AG04449 (cell line): ENCODE measurements around the gene BBOX1.
A peak's percentile ranks its signal among the peaks of the same experiment; 100 is the strongest.

Source experiments
- CTCF ChIA-PET: fragments of 350-600 bp; formaldehyde crosslinking; extraction: SDS; loops from one replicate; lab custom pipeline; 2021; ENCODE audit warnings: antibody characterized with exemption; lab: Yijun Ruan, JAX
- POLR2A ChIA-PET: fragments of 400-600, 350-600 bp; formaldehyde crosslinking; extraction: SDS; loops from one replicate; lab custom pipeline; 2020; ENCODE audit warnings: antibody characterized with exemption, inconsistent platforms; lab: Yijun Ruan, JAX
- DNase-seq: peaks from one replicate; pipeline ENCODE4 v3.0.0-alpha.2; 2010; ENCODE audit warnings: low read depth, low spot score
- H3K4me3 ChIP-seq: 2 replicates; pipeline ENCODE4 v1.5.1; 2011; ENCODE audit warnings: low read depth, mild to moderate bottlenecking, control low read depth, low read length
- TF ChIP-seq, protein P1 (sequence below): IDR thresholded peaks from one replicate; pipeline ENCODE4 v1.5.1; 2011; ENCODE audit warnings: mild to moderate bottlenecking, moderate library complexity, low read length, control low read depth, inconsistent platforms; ENCODE audit not compliant: insufficient read depth; ENCODE audit errors: missing control alignments

The BBOX1 gene

DNA sequence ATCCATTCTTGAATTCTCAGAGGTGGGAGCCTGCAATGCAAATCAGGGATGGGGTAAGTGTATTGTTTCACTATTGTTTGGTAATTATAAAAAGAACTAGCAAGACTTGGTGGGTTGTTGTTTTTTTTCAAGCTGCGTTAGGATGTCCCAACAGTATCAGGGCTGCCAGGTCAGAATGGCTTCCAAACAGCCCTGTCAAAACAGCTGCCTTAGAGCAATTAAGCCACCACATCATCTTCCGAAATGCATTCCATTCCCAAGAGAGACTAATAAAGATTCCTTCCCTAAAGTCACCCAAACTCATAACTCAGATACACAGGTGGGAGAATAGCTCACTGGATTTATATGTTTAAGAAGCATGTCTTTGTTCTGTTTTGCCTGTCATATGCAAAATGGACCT, 23.5 kb downstream of the BBOX1 start:
- CTCF ChIA-PET, result interaction anchor here (1.2 to 1.5 kb wide), 2 partner anchors 12 to 61 kb away, joined by 3 to 4 read pairs; no protein-coding TSS in a partner anchor
- TF ChIP-seq, protein P1, sequence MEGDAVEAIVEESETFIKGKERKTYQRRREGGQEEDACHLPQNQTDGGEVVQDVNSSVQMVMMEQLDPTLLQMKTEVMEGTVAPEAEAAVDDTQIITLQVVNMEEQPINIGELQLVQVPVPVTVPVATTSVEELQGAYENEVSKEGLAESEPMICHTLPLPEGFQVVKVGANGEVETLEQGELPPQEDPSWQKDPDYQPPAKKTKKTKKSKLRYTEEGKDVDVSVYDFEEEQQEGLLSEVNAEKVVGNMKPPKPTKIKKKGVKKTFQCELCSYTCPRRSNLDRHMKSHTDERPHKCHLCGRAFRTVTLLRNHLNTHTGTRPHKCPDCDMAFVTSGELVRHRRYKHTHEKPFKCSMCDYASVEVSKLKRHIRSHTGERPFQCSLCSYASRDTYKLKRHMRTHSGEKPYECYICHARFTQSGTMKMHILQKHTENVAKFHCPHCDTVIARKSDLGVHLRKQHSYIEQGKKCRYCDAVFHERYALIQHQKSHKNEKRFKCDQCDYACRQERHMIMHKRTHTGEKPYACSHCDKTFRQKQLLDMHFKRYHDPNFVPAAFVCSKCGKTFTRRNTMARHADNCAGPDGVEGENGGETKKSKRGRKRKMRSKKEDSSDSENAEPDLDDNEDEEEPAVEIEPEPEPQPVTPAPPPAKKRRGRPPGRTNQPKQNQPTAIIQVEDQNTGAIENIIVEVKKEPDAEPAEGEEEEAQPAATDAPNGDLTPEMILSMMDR, result no peak
- DNase-seq, result no peak
- POLR2A ChIA-PET, result no interaction called here
- H3K4me3 ChIP-seq, result no peak overlapping the region

DNA sequence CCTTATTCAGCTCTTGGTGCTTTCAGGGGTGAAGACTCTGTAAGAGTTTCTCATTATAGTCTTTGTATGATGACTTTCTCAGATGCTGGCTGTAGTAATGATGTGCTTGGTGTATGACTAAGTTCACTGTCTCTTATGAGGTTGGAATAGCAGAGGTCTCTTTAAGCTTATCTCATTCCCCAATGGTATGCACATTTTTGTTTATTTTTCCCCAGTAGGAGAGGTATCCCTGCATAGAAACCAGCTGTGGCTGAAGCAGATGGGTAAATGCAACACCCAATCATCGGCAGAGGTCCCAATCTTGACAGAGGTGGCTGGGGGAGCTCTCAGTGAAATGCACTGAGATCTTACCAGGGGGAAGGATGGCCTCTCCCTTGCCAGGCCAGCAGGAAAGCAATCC, 34.6 kb downstream of the BBOX1 start:
- CTCF ChIA-PET, result interaction anchor here (0.7 to 1.0 kb wide), 3 partner anchors 9 to 126 kb away, joined by 3 to 4 read pairs (median 3); no protein-coding TSS in a partner anchor
- peak; percentile 76 for DNase-seq
- POLR2A ChIA-PET, result interaction anchor here (0.6 to 1.5 kb wide), 5 partner anchors 10 to 144 kb away, joined by 3 to 7 read pairs (median 3); partner anchors contain the start of gene FIBIN
- no peak overlapping the region for H3K4me3 ChIP-seq
- TF ChIP-seq, protein P1, result no peak

DNA sequence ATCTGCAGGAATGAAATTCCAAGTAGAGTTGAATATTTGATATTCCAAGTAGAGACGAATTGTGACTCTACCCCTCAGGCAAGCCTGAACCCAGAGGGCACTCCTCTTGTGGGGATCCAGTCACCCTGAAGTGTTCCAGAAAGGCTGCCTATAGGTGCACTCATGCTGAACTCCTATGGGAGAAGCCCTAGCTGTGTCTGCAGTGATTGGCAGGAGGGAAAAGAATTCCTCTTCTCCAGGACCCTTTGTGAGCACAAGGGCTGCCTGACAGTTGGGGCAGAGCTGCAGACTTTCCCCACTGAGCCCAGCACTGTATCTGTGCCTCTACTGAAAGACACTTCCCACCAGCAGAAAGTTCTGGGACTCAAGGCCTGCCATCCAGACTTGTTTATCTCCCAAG, 35.0 kb downstream of the BBOX1 start:
- CTCF ChIA-PET, result interaction anchor here (0.7 to 1.3 kb wide), 4 partner anchors 9 to 127 kb away, joined by 3 to 4 read pairs (median 4); no protein-coding TSS in a partner anchor
- no peak for DNase-seq
- no peak overlapping the region for H3K4me3 ChIP-seq
- TF ChIP-seq, protein P1, result no peak
- POLR2A ChIA-PET, result interaction anchor here (0.6 to 1.5 kb wide), 5 partner anchors 9 to 143 kb away, joined by 3 to 7 read pairs (median 3); partner anchors contain the start of gene FIBIN

DNA sequence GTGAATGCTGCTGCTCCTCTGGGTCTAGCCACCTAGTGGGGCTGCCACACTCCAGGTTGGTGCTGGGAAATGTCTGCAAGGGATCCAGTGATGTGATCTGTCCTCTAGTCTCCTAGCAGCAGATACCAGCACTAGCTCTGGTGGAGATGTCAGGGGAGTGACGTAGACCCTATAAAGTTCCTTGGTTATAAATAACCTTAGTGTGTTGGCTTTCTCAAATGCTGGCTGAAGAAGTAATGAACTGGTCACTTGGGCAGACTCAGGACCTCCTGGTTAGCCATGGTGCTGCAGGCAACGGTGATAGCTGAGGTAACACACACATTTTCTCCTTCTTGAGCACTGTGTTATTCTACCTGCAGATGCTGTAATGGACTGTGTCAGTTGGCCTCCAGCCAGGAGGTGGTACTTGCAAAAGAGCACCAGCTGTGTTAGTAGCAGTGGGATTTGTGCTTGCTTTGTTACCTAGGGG, 35.5 kb downstream of the BBOX1 start:
- ChIA-PET POLR2A (interaction anchor here (0.6 to 1.5 kb wide), 2 partner anchors 11 to 143 kb away, joined by 3 to 4 read pairs; no protein-coding TSS in a partner anchor), CTCF (interaction anchor here (0.8 to 1.3 kb wide), 2 partner anchors 13 to 130 kb away, joined by 4 read pairs; no protein-coding TSS in a partner anchor)
- no peak overlapping the region for H3K4me3 ChIP-seq
- no peak for DNase-seq
- TF ChIP-seq, protein P1, result no peak

DNA sequence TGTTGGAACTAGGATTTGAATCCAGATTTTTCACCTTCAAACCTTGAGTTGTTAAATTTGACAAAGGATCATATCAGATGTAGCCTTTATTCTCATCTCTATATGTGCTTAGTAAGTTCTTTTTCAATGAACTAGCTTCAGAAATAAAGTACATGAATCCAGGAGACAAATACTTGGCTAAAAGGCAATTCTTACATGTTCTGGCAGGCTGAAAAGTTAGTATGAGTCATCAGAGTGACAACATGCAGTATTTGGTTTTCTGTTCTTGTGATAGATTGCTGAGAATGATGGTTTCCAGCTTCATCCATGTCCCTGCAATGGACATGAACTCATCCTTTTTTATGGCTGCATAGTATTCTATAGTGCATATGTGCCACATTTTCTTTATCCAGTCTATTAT, 40.4 kb downstream of the BBOX1 start:
- no peak overlapping the region for H3K4me3 ChIP-seq
- ChIA-PET CTCF (no interaction called here), POLR2A (no interaction called here)
- TF ChIP-seq, protein P1, result no peak
- DNase-seq, result no peak

DNA sequence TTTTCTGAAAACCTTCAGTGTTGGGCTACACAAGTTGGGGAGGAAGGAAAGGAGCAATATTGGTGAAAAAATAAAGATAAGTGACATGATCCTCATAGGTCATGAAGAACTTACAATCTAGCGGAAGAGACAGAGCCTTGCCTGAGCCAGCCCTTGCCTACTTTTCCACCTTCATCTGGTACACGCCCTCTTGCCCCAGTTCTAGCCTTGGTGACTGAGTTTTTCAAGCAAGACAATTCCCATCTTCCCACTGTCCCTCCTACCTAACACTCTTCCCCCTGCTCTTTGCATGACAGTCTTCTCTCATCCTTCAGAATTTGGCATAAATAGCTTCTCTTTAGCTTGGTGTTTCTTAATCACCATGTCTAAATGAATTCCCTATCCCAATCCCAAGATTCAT, 42.6 kb downstream of the BBOX1 start:
- TF ChIP-seq, protein P1, result no peak
- DNase-seq, result no peak
- no peak overlapping the region for H3K4me3 ChIP-seq
- ChIA-PET POLR2A (no interaction called here), CTCF (no interaction called here)
